Mesendoderm (in vitro differentiated cells): Measurements from ENCODE around the gene SF3B6.
"Not testable (repeated sequence)": the region's sequence is repeated elsewhere in the genome, so short reads cannot be mapped to it uniquely, and the experiment has no call there.

Source experiments
- DNase-seq: peaks from one replicate; pipeline ENCODE4 v3.0.0; 2013
- H2AK5ac ChIP-seq: 2 replicates; pipeline ENCODE4 v1.6.1; 2013; ENCODE audit warnings: low read length, inconsistent platforms
- H2BK120ac ChIP-seq: 2 replicates; pipeline ENCODE4 v1.6.1; 2013; ENCODE audit warnings: low read depth, mild to moderate bottlenecking, low read length, moderate library complexity, mixed read lengths
- H2BK15ac ChIP-seq: replicated peaks from 2 replicates; pipeline ENCODE4 v1.6.1; 2013; ENCODE audit warnings: low read depth, mild to moderate bottlenecking, moderate library complexity
- H2BK5ac ChIP-seq: 2 replicates; pipeline ENCODE4 v1.6.1; 2013; ENCODE audit warnings: low read length, inconsistent platforms
- H3K18ac ChIP-seq: 2 replicates; pipeline ENCODE4 v1.6.1; 2013; ENCODE audit warnings: mild to moderate bottlenecking, low read length, mixed read lengths
- H3K23ac ChIP-seq: one replicate; pipeline ENCODE4 v1.6.1; 2013; ENCODE audit warnings: low read length
- H3K27ac ChIP-seq: 2 replicates; pipeline ENCODE4 v1.5.1; 2013; ENCODE audit warnings: low read depth, mild to moderate bottlenecking, inconsistent platforms, low read length, moderate library complexity
- H3K27me3 ChIP-seq: 2 replicates; pipeline ENCODE4 v1.6.1; 2013; ENCODE audit warnings: low read length, control low read depth, mild to moderate bottlenecking, inconsistent platforms; ENCODE audit not compliant: insufficient read depth, poor library complexity
- H3K36me3 ChIP-seq: 2 replicates; pipeline ENCODE4 v1.6.1; 2013; ENCODE audit warnings: low read length, inconsistent platforms; ENCODE audit not compliant: control insufficient read depth, insufficient read depth
- H3K4ac ChIP-seq: one replicate; pipeline ENCODE4 v1.6.1; 2013; ENCODE audit warnings: low read depth, mild to moderate bottlenecking, low read length, moderate library complexity
- H3K4me1 ChIP-seq: 2 replicates; pipeline ENCODE4 v1.6.1; 2013; ENCODE audit warnings: low read depth, low read length, inconsistent platforms; ENCODE audit not compliant: control insufficient read depth
- H3K4me2 ChIP-seq: 2 replicates; pipeline ENCODE4 v1.6.1; 2013; ENCODE audit warnings: low read length
- H3K4me3 ChIP-seq: 2 replicates; pipeline ENCODE4 v1.5.1; 2013; ENCODE audit warnings: mild to moderate bottlenecking, low read length
- H3K56ac ChIP-seq: one replicate; pipeline ENCODE4 v1.6.1; 2013; ENCODE audit warnings: low read length
- H3K79me1 ChIP-seq: 2 replicates; pipeline ENCODE4 v1.6.1; 2013; ENCODE audit warnings: low read length, inconsistent platforms
- H3K79me2 ChIP-seq: 2 replicates; pipeline ENCODE4 v1.6.1; 2013; ENCODE audit warnings: mild to moderate bottlenecking, low read length; ENCODE audit not compliant: control insufficient read depth, insufficient read depth
- H3K9ac ChIP-seq: 2 replicates; pipeline ENCODE4 v1.6.1; 2013; ENCODE audit warnings: low read length, inconsistent platforms
- H4K5ac ChIP-seq: one replicate; pipeline ENCODE4 v1.6.1; 2013; ENCODE audit warnings: low read length
- H4K8ac ChIP-seq: one replicate; pipeline ENCODE4 v1.6.1; 2013; ENCODE audit warnings: low read depth, mild to moderate bottlenecking, control low read depth, low read length, moderate library complexity
- WGBS: extraction: QIAGEN DNeasy Blood & Tissue Kit; methylation state at CpG from one replicate; pipeline ENCODE4 v1.1.7; 2013; ENCODE audit warnings: low lambda C conversion rate, missing lambda C conversion rate; ENCODE audit not compliant: insufficient coverage; ENCODE audit errors: extremely low coverage; 5-methylcytosine and 5-hydroxymethylcytosine counted together

The SF3B6 gene

GRCh38 chr2:24121066-24121465, 44.9 kb upstream of the SF3B6 start:
- Histone ChIP-seq H3K4me1 (no peaks in the 10 kb centered on the region), H4K8ac (no peak overlapping the region), H3K23ac (no peak overlapping the region), H3K4ac (no peak overlapping the region), H3K4me2 (no peak overlapping the region), H3K9ac (no peak overlapping the region), H3K36me3 (no peaks in the 10 kb centered on the region), H2BK15ac (no peak overlapping the region), H3K79me2 (no peaks in the 10 kb centered on the region), H2AK5ac (no peak overlapping the region), H3K4me3 (no peak overlapping the region), H3K27ac (no peak overlapping the region), H3K18ac (no peak overlapping the region), H3K79me1 (no peaks in the 10 kb centered on the region), H4K5ac (no peak overlapping the region), H3K27me3 (no peaks in the 10 kb centered on the region), H2BK120ac (no peak overlapping the region), H2BK5ac (no peak overlapping the region), H3K56ac (no peak overlapping the region)
- no peak for DNase-seq
- WGBS: no CpG with 5 or more reads among the region's 5 CpGs

DNA sequence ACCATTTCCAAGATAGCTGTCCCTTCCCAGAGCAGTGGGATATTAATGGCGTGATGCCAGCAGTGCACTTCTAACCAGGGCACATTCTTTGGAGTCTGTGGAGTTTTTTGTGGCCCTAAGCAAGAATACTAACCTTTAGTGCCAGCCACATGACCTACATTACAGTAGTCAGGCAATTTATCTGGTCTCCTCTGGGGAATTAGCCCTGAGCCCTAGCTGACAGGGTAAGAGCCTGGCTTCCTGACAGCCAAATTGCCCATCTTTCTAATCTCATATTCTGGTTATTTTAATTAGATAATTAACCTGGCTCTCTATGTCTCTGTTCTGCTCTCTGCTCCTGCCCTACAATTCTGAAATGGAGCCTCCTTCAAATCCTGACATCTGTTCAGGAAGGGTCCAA, 41.8 kb upstream of the SF3B6 start:
- H3K79me1 ChIP-seq: no peaks in the 10 kb centered on the region
- no peak overlapping the region for H3K27ac ChIP-seq
- H3K36me3 ChIP-seq: no peaks in the 10 kb centered on the region
- no peak overlapping the region for H3K56ac ChIP-seq
- no peak overlapping the region for H3K4me2 ChIP-seq
- no peak for DNase-seq
- no CpG with 5 or more reads among the region's 1 CpG for WGBS
- H3K27me3 ChIP-seq: no peaks in the 10 kb centered on the region
- H2BK15ac ChIP-seq: no peak overlapping the region
- H2AK5ac ChIP-seq: no peak overlapping the region
- H4K5ac ChIP-seq: no peak overlapping the region
- no peak overlapping the region for H3K4me3 ChIP-seq
- H3K9ac ChIP-seq: no peak overlapping the region
- H3K4me1 ChIP-seq: no peaks in the 10 kb centered on the region
- no peaks in the 10 kb centered on the region for H3K79me2 ChIP-seq
- no peak overlapping the region for H3K18ac ChIP-seq
- H2BK5ac ChIP-seq: no peak overlapping the region
- H2BK120ac ChIP-seq: no peak overlapping the region
- H4K8ac ChIP-seq: no peak overlapping the region
- no peak overlapping the region for H3K4ac ChIP-seq
- H3K23ac ChIP-seq: no peak overlapping the region

- Histone ChIP-seq H3K79me1 (no peaks in the 10 kb centered on the region), H2AK5ac (no peak overlapping the region), H3K27ac (no peak overlapping the region), H3K56ac (no peak overlapping the region), H3K4me3 (no peak overlapping the region), H3K36me3 (no peaks in the 10 kb centered on the region), H2BK5ac (no peak overlapping the region), H3K27me3 (no peaks in the 10 kb centered on the region), H3K18ac (no peak overlapping the region), H3K79me2 (no peaks in the 10 kb centered on the region), H3K4me2 (no peak overlapping the region), H3K4ac (no peak overlapping the region), H2BK120ac (no peak overlapping the region), H3K9ac (no peak overlapping the region), H4K8ac (no peak overlapping the region), H4K5ac (no peak overlapping the region), H3K4me1 (no peaks in the 10 kb centered on the region), H2BK15ac (no peak overlapping the region), H3K23ac (no peak overlapping the region)
- no CpG with 5 or more reads among the region's 2 CpGs for WGBS
- DNase-seq: peak; percentile 40
These were observed 38.9 kb upstream of the SF3B6 start for GRCh38 chr2:24115057-24115456.

DNA sequence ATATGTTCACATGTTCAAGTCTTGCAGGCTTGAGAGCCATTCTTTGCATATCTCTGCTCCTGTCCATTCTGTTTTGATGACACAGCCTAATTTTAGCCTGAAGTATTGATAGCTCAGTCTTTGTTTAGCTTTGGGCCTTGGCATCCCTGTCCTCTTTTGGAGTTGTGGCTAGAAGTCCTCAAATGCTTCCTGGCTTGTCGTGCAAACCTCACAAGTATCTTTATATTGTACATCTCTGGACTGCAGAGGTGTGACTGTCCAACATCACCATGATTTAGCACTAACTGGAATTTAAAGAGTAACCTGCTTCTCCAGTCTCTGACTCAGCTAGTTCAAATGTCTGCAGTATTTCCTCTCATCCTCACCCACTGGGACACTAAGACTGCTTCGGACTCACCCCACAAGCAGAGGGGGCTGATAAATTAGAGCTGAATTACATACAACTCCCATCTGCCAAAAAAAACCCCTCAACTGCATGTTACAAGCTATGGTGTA, 35.3 kb upstream of the SF3B6 start:
- no peak overlapping the region for H2BK120ac ChIP-seq
- H3K23ac ChIP-seq: no peak overlapping the region
- no CpG with 5 or more reads among the region's 2 CpGs for WGBS
- H3K4me1 ChIP-seq: no peaks in the 10 kb centered on the region
- H2BK15ac ChIP-seq: no peak overlapping the region
- no peaks in the 10 kb centered on the region for H3K36me3 ChIP-seq
- H4K8ac ChIP-seq: no peak overlapping the region
- no peak overlapping the region for H3K9ac ChIP-seq
- no peaks in the 10 kb centered on the region for H3K27me3 ChIP-seq
- no peak overlapping the region for H4K5ac ChIP-seq
- no peak overlapping the region for H3K27ac ChIP-seq
- no peak overlapping the region for H2BK5ac ChIP-seq
- no peaks in the 10 kb centered on the region for H3K79me2 ChIP-seq
- no peaks in the 10 kb centered on the region for H3K79me1 ChIP-seq
- H3K18ac ChIP-seq: no peak overlapping the region
- no peak overlapping the region for H2AK5ac ChIP-seq
- no peak overlapping the region for H3K56ac ChIP-seq
- H3K4ac ChIP-seq: no peak overlapping the region
- H3K4me2 ChIP-seq: no peak overlapping the region
- DNase-seq: no peak
- no peak overlapping the region for H3K4me3 ChIP-seq

- WGBS: no CpG with 5 or more reads among the region's 7 CpGs
- no peak overlapping the region for H3K9ac ChIP-seq
- H3K79me2 ChIP-seq: no peaks in the 10 kb centered on the region
- no peak overlapping the region for H3K18ac ChIP-seq
- H4K5ac ChIP-seq: no peak overlapping the region
- no peak overlapping the region for H2AK5ac ChIP-seq
- H4K8ac ChIP-seq: no peak overlapping the region
- no peak overlapping the region for H2BK120ac ChIP-seq
- no peaks in the 10 kb centered on the region for H3K4me1 ChIP-seq
- no peak overlapping the region for H3K23ac ChIP-seq
- no peak for DNase-seq
- H3K27ac ChIP-seq: no peak overlapping the region
- H3K79me1 ChIP-seq: no peaks in the 10 kb centered on the region
- H3K56ac ChIP-seq: no peak overlapping the region
- H2BK15ac ChIP-seq: no peak overlapping the region
- H3K4ac ChIP-seq: no peak overlapping the region
- no peak overlapping the region for H3K4me3 ChIP-seq
- no peak overlapping the region for H3K4me2 ChIP-seq
- H3K27me3 ChIP-seq: no peaks in the 10 kb centered on the region
- H2BK5ac ChIP-seq: no peak overlapping the region
- no peaks in the 10 kb centered on the region for H3K36me3 ChIP-seq
These were observed 34.7 kb upstream of the SF3B6 start for GRCh38 chr2:24110660-24111303.

GRCh38 chr2:24109431-24109830, 33.3 kb upstream of the SF3B6 start:
- H3K79me2 ChIP-seq, H3K4me2 ChIP-seq, H2AK5ac ChIP-seq, H3K4ac ChIP-seq, DNase-seq, H3K4me3 ChIP-seq, H3K79me1 ChIP-seq, H2BK15ac ChIP-seq, H3K4me1 ChIP-seq, H2BK120ac ChIP-seq, H4K8ac ChIP-seq, H3K23ac ChIP-seq, H3K27me3 ChIP-seq, H4K5ac ChIP-seq, H3K18ac ChIP-seq, H2BK5ac ChIP-seq, H3K36me3 ChIP-seq, H3K9ac ChIP-seq, H3K56ac ChIP-seq, H3K27ac ChIP-seq: not testable (repeated sequence)
- no CpG with 5 or more reads among the region's 1 CpG for WGBS
